Measurements from ENCODE around the gene GNPTAB. TPM values are rescaled to one million over a fixed set of nuclear protein-coding genes. Genes with fewer than 3 reads are reported as not detected.

GNPTAB gene
- total RNA-seq, 1 donor from 2014 or later: 27.2 TPM

DNA sequence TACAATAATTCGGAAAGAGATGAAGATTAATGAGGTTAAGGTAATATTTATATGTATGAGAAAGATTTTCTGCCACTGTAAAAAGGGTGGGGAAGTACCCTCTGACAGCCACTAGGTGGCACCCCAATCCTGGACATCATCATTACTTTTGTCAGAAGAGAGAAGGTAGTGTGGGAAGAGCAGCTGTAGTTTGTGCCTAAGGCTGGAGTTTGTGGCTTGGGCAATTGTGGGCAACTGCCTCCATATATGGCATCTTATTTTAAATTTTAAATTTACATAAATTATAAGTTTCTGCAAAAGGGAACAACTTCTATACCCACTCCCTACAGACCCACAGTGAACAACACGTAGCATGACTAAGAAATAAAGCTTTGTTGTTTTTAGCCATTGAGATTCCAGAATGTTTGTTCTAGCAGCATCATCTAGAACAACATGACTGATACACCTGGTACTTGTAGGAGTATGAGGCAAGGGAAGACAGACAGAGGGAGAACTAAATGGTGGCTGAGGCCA, 57.1 kb downstream of the GNPTAB start:
- DNase-seq (ENCODE audit: low read depth, low spot score): peak; percentile 41

DNA sequence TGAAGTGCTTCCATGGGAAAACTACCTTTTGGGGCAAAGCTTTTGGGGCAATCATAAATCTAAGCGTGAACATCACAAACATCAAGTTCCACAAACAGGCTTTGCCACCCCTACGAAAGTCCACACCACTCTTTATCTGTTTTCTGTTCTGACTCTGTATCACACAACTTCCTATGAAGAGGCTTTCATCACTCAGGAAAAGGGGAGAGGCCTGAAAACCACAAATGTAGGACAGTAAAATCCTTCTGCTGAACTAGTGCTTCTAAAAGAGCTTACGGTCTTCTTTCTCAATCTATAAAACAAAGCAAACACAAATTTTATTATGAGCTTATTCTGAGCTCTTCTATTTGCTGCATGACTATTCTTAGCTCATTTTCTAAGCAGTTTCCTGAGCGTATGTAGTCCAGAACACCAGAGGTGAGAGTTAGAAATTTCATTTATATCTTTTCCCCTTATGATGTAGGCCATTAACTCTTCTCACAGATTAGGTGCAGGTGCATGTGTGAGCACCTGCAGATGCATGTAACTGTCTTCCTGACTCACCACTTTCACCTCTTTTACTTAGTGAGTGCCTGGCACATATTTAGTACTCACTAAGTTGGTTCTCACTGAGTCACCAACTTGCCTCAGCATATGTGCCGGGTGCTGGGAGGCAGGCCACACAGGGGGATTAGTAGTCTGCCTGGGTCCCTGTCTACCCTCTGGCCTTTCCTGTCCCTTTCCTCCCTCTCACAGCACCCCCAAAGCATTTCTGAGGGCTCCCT, 58.6 kb downstream of the GNPTAB start:
- DNase-seq (ENCODE audit: low read depth, low spot score): no peak

- no peak for DNase-seq (ENCODE audit: low read depth, low spot score)
Measured at GRCh38 chr12:101769865-101770264, 60.9 kb downstream of the GNPTAB start.

GRCh38 chr12:101768781-101769180, 62.0 kb downstream of the GNPTAB start:
- no peak for DNase-seq (ENCODE audit: low read depth, low spot score)

GRCh38 chr12:101767537-101767936, 63.2 kb downstream of the GNPTAB start:
- no peak for DNase-seq (ENCODE audit: low read depth, low spot score)

- no peak for DNase-seq (ENCODE audit: low read depth, low spot score)
Measured at GRCh38 chr12:101764051-101764792, 66.5 kb downstream of the GNPTAB start.

DNA sequence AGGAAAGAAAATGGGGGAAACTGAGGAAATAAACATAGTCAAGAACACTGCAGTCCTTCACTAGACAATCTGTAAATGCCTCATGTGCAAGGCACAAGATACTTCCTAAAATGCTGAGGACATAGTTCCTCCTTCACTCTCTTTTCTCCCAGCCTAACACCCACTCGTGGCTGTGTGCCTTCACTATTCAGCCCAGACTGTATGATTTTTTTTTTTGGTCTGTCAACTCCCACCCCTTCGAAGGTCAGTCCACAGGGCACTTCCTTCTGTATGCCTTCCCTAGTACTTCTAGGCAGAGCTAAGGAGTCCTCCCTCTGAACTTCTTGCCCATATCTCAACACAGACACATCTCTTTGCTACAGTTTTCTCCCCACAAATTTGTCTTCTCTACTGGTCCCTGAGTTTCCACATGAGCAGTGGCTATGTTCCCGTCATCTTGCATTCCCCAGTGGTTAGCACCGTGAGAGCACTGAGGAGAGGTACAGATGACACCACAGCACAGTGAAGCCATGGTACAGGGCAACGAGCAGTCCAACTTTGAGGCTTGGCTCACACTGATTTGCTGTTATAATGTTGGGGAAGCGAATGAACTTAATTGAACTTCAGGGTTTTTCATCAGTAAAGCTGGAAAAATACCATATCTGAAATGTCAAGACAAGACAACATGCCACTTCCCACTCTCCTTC, 67.4 kb downstream of the GNPTAB start:
- no peak for DNase-seq (ENCODE audit: low read depth, low spot score)

- no peak for DNase-seq (ENCODE audit: low read depth, low spot score)
Measured at GRCh38 chr12:101761781-101762180, 69.0 kb downstream of the GNPTAB start.

DNA sequence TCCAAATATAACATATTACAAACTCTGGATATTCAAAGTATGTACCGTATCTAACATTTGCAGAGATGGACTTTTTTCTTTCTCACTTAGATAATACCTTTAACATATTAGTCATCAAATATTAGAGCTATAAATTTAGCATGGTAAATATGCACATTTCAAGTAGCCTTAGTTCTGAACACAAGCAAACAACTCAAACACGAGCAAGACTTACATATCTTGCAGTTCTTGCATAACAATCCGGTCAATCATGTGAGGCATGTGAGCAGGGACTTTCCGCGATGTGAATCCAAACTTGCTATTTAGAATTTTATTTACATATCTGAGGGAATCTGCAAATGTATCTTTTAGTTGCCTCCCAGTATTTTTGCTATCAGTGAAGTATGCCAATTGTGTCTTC, 69.4 kb downstream of the GNPTAB start:
- no peak for DNase-seq (ENCODE audit: low read depth, low spot score)

DNA sequence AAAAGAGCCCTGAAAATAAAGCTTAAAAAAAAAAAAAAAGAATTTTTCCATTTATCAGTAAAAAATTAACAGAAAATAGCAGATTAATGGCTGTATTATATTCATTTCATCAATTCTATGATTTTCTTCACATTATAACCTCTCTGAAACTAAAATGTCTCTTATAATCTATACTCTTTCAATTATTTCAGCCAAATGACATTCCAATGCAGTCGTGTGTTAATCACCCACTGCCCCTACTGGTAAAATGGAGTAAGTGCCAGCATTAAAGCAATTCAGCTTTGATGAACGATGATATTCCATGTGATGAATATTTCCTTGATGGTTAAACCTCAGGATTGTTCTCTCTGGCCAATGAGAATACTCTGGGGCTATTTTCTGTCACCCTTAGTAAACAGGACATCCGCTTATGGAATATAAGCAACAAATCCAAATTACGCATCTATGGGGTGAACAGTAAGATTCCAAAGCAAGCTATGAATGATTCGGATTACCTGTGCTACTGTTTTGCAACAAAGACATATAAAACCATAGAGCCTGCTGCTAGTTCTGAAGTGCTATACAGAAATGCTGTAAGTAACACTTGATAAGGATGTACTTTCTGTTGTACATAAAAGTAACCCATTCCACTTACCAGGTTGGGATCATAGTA, 71.2 kb downstream of the GNPTAB start:
- DNase-seq (ENCODE audit: low read depth, low spot score): no peak

- no peak for DNase-seq (ENCODE audit: low read depth, low spot score)
Measured at GRCh38 chr12:101750152-101750551, 80.6 kb downstream of the GNPTAB start.

- no peak for DNase-seq (ENCODE audit: low read depth, low spot score)
Measured at GRCh38 chr12:101749657-101750056, 81.1 kb downstream of the GNPTAB start.

DNA sequence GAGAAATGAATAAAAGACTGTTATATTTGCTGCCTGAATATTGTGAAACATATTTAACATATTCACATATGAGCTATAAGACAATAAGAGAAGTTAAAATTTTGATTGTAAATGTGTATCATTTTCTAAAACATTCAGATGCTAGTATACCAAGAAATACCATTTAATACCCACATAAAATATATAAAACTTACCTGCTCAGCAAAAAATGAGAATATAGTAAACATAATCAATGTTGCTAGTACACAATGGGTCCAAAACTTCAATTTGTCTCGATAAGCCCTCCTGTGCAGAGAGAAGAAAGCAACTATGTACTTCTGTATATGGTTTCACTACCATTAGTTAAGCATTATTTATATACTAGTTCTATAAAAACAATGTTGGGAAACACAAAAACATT, 81.9 kb downstream of the GNPTAB start:
- DNase-seq (ENCODE audit: low read depth, low spot score): no peak

GRCh38 chr12:101747697-101748096, 83.1 kb downstream of the GNPTAB start:
- no peak for DNase-seq (ENCODE audit: low read depth, low spot score)

- DNase-seq (ENCODE audit: low read depth, low spot score): no peak
Measured at GRCh38 chr12:101746661-101747060, 84.1 kb downstream of the GNPTAB start.

DNA sequence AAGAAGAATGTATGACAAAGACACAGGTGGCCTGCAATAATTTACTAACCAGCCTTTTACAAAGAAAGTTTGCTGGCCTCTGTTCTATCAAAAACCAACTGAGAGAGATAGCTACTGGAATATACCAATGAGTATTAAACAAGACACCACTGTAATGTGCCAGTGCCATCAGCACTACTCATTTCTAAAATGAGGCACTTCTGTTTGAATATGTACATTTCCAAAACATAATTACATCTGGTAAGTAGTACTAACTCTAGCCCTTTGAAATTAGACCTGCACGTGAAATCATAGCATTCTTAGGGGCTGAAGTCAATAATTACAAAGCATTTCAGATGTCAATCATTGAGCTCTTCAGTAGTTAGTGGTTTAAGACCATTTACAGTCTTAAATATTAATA, 84.6 kb downstream of the GNPTAB start:
- DNase-seq (ENCODE audit: low read depth, low spot score): no peak

DNA sequence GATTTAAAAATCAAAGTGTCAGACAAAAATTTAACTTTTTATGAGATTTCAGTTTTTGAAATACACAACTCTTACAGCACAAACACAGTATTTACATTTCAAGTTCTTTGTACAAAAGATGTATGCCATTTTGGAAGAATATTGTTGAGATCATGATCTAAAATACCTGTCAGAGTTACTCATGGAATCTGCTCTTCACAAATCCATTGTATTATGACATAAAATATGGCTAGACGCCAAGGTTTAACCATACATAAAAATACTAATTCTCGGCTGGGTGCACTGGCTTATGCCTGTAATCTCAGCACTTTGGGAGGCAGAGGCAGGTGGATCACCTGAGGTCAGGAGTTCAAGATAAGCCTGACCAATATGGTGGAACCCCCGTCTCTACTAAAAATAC, 85.3 kb downstream of the GNPTAB start:
- no peak for DNase-seq (ENCODE audit: low read depth, low spot score)

DNA sequence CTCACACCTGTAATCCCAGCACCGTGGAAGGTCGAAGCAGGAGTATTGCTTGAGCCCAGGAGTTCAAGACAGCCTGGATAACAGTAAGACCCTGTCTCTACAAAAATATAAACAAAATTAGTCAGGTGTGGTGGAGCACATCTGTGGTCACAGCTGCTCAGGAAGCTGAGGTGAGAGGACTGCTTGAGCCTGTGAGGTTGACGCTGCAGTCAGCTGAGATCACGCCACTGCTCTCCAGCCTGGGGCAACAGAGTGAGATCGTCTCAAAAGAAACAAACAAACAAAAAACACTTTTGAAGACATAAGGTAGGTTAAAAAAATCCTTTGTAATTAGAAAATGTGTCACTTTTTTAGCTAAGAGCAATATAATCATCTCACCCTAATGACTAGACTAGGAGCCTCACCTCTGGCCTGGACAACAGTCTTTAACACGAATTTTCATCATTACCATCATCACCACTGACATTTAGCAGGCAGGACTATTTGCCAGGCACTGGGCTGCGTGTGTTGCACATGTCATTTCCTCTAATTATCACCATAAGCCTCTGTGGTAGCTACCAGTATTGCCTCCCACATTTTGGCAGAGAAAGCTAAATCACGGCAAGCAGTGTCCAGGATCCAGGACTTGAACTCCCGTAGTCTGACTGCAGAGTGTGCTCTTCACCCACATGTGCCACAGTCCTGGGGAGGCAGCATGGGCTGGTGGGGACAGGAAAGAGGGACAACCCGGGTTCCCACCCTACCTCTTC, 86.9 kb downstream of the GNPTAB start:
- no peak for DNase-seq (ENCODE audit: low read depth, low spot score)

GRCh38 chr12:101743242-101743641, 87.5 kb downstream of the GNPTAB start:
- DNase-seq (ENCODE audit: low read depth, low spot score): no peak

DNA sequence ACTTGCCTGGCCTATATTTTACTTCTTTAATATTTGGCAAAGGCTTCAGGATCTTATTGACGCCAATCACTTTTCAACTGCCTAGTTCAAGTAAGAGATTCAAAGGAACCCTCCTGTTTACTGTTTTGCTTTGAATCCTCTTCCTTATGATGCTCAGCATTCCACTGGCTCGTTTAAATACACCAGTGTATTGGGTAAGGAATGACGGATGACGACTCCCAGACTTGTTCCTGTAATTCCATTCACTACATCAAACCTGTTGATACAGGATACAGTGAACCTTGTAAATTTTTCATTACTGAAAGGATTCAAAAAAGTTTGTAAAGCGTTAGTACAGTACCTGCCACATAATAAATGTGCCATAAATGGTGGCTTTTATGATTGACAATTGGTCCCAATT, 89.8 kb downstream of the GNPTAB start:
- DNase-seq (ENCODE audit: low read depth, low spot score): no peak

DNA sequence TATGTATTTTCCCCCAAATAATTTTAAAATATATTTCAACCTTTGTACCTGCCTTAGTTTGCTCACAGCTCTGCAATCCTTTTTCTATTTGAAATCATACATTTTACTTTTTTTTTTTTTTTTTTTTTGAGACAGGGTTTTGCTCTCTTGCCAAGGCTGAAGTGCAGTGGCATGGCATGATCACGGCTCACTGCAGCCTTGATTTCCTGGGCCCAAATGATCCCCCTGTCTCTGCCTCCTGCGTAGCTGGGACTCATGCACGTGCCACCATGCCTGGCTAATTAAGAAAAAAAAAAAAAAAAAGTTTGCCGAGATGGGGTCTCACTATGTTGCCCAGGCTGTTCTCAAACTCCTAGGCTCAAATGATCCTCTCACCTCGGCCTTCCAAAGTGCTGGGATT, 90.2 kb downstream of the GNPTAB start:
- DNase-seq (ENCODE audit: low read depth, low spot score): no peak

Data from pulmonary artery endothelial cell (primary cell).